NCI-H1048 (cell line): Measurements from ENCODE around the gene SLC25A33.
"Not testable (repeated sequence)": the region's sequence is repeated elsewhere in the genome, so short reads cannot be mapped to it uniquely, and the experiment has no call there.

Experiments
- DNase-seq: peaks from one replicate; lab custom pipeline; 2025; lab: John Stamatoyannopoulos, UW

SLC25A33 gene, protein sequence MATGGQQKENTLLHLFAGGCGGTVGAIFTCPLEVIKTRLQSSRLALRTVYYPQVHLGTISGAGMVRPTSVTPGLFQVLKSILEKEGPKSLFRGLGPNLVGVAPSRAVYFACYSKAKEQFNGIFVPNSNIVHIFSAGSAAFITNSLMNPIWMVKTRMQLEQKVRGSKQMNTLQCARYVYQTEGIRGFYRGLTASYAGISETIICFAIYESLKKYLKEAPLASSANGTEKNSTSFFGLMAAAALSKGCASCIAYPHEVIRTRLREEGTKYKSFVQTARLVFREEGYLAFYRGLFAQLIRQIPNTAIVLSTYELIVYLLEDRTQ

DNA sequence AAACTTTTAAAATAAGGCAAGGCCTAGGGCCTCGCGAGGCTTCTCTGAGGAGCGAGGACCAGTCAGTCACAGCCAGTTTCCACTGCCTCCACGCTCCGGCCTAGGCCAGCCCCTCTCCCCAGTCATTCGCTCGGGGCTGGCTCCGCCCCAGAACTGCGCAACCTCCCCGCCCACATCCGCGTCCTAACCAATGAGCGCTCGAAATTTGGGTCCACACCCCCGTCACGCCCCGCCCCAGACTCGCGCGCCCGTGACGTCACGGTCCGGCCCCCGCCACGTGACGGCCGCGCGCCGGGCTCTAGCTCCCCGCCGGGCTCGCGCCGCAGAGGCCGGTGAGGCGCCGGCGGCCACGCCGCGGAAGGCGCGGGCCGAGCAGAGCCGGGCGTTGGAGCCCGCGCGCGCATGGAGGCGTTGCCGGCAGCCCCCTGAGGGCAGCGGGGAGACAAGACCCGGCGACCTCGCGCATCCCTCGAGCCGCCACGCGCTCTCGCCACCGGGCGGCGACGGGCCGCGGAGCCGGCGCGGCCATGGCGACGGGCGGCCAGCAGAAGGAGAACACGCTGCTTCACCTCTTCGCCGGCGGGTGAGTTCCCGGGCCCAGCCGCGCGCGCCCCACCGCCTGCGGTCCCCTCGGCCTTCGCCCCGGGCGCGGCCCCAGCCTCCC is at the start of gene SLC25A33:
TSS of gene SLC25A33 (plus strand) at position 301 of the 664 bp plus-strand sequence. CDS start at position 528, 227 bp downstream.
- DNase-seq = peak; percentile 90

DNA sequence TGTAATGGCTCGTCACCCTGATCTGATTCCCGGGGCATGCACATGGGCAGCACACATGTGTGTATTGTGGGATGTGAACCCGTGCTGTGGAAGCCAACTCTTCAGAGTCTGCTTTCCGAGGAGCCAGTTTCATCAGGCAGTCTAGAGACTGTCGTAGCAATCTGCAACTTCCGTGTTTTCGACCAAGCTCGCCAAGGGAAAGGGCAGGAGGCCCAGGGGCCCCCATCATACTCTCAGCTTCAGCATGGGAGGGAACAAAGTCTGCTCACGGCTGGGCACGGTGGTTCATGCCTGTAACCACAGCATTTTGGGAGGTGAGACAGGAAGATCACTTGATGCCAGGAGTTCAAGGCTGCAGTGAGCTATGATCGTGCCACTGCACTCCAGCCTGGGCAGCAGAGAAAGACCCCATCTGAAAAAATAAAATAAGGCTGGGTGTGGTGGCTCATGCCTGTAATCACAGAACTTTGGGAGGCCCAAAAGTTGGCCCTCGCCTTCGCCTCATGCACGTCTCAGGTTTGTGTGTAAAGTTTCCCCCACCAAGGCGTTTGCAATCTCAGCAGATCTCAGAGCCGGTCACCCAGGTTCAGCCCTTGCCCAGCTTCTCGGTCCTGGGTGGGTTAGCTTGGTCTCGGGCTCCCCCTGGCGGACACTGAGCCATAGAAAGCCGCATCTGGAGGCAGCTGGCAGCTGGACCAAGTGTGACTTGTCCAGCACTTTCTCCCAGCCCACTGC is 48.5 kb upstream of the SLC25A33 start:
- peak; percentile 36 for DNase-seq

DNA sequence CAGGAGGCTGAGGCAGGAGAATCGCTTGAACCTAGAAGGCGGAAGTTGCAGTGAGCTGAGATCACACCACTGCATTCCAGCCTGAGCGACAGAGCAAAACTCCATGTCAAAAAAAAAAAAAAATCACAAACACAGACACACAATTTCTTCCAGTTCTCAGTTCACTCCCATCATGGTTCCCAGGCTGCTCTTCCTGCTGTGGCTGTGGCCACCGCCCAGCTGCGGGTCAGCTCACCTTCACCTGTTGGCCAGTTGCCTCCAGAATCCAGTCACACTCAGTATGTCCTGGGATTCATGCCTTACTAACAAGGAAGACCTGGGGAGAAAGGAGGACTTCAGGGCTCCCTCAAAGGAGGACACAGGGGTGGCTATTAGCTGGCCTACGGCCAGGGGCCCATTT is 45.9 kb upstream of the SLC25A33 start:
- no peak for DNase-seq

DNA sequence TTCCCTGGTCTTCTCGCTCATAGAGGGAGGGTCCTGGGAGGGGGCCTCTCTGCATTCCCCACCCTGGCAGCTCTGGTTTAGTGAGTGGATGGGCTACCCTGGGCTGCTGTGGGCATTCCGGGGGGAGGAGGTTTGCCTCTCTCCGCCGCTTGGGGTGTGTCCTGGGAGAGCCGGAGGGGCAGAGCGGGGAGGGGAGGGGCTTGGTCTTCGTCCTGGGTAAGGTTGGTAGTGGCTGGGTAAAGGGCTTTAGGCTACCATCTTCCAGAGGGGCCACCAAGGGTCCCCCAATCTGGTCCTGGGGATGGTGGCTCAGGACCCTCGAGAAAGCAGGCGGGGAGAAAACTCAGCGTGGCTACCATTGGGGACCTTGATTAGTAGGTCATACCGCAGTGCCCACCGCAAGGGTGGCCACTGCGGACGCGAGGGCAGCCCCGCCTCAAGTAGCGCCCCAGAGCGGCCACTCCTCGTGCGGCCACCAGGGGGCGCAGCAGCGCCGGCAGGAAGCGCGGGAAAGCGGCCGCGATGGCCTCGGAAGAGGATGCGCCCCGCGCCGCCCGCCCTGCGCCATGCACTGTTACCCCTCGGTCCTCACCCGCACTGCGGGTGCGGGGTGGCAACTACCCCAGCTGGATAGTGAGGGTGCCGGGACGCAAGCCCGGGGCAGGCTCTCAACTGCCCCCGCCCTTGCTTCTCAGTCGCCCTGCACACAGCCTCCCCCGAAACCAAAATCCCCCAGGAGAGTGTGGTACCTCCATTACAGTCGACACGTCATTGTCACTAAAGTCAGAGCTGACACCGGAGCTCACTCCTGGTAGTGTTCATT is 44.1 kb upstream of the SLC25A33 start:
- peak; percentile 30 for DNase-seq

DNA sequence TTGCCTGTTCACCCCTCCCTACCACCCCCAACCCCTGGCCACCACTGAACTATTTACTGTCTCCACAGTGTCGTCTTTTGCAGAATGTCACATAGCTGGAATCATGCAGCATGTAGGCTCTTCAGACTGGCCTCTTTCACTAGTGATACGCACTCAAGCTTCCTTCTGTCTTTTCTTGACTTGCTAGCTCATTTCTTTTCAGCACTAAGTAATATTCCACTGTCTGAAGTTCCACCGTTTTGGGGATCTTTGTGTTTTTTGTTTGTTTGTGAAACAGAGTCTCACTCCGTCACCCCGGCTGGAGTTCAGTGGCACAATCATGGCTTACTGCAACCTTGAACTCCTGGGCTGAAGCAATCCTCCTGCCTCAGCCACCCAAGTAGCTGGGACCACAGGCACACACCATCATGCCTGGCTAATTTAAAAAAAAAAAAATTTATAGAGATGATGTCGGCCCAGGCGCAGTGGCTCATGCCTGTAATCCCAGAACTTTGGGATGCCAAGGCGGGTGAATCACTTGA is 43.4 kb upstream of the SLC25A33 start:
- no peak for DNase-seq

DNA sequence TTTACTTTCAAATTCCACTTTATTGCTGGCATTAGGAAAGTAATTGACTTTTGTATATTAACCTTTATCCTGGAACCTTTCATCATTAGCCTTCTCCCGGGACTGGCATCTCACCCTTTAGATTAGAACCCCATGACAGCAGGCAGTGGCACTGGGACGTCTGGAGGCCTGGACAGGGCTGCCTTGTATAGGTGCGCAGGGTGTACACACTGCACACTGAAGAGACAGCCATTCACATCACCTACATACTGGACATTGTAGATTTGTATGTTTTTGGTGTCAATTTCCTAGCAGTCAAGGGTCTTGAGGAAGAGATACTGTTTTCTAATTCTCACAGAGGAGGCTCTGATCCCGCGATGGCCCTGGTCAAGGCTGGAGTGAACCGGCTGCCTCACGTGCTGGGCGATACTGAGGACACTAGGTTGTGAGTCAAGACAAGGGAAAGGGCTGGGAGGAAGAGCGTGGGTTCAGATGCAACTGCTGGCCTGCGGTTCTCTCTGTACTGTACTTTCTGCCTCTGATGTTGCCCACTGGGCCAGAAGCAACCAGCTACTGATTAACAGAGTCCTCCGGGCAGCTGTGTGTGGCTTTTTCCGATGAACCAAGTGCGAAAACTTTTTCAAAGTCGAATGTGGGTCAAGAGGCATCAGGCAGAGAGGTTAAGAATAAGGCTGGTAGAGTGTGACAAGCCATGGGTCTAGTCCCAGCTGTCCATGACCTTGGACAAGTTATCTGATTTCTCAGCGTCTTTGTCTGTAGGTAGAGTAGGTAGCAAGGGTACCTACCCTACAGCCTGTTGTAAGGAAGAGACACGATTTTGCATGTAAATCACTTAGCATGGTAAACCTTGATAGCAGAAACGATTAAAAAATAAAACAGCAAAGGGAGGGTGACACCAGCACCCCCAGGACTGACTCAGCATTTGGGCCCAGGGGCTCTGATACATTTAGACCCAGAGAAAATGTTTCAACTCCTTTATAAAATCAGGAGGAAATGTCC is 38.2 kb upstream of the SLC25A33 start:
- no peak for DNase-seq

DNA sequence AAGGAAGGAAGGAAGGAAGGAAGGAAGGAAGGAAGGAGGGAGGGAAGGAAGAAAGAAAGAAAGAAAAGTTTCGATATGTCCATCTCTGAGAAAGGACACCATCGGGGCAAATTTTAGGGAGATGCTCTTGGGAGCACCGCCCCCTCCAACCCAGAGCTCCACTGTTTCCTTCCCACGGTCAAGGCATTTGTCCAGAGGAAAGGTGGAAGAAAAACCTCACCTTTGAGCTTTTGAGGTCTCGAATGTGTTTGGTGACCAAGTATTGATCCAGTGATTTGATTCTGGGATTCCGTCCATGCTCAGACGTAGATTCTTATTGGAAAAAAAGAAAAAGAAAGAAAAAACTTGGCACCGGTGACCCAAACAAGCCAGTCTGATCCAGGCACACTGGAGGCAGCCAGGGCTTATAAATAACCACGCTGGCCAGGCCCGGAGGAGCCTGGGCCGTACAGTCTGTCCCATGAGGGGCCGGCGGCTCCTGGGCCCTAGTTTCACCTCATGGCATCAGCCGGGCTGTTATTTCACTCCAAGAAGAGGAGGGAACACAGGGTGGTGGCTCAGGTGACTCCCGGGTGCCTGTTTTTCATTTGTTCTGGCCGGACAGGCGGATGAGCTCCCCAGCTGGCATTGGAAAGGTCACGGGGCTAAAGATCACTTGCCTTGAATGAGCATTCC is 36.1 kb upstream of the SLC25A33 start:
- DNase-seq = no peak

DNA sequence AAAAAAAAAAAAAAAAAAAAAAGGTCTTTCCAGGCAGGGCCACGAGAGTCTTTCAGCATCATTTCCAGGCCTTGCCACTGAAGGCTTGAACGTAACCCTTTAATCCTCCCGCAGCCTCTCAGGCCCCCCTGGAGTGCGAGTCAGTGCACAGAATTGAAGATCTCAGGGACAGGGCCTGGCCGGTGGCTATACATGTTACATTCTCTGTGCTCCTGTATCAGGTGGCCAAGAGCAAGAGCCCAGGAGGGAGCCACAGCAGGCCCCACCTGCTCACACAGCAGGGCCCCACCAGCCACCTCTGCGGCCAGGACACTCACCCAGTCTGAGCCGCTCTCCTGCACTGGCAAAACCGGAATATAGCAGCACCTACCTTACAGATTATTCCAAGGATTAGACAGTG is 34.1 kb upstream of the SLC25A33 start:
- DNase-seq = no peak

DNA sequence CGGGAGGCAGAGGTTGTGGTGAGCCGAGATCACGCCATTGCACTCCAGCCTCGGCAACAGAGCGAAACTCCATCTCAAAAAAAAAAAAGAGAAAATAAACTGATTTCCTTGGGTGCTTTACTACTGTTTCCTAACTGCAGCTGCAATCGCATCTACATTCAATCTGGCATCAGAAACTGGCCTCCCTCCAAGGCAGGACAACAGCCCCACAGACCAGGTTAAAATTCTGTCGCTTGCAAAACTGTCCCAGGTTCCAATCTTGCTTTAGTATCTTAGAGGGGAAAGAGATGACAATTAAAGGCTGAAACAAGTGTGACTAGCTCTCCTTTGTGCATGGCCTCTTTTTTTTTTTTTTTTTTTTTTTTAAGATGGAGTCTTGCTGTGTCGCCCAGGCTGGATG is 32.4 kb upstream of the SLC25A33 start:
- no peak for DNase-seq

DNA sequence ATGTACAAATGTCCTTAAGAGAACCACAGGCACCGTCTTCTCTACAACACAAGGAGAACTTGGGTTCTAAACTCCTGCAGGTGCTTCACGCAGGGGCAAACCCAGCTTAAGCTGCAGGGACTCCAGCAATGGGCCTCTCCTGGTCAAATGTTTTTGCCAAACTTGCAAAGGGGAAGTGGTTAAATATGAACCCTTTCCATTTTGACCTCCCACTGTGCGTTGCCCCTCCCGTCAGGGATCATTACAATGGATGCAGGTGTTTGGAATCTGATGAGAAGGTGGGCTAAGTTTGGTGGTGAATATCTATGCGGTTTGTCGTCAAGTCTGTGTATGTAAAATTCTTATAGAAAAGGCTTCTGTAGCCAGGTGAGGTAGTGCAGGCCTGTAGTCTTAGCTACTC is 29.1 kb upstream of the SLC25A33 start:
- no peak for DNase-seq

DNA sequence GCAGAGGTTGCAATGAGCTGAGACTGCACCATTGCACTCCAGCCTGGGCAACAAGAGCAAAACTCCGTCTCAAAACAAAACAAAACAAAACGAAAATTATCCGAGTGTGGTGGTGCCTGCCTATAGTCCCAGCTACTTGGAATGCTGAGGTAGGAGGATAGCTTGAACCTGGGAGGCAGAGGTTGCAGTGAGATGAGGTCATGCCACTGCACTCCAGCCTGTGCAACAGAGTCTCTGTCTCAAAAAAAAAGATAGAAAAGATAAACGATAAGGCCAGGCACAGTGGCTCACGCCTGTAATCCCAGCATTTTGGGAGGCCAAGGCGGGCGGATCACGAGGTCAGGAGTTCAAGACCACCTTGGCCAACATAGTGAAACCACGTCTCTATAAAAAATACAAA is 23.7 kb upstream of the SLC25A33 start:
- not testable (repeated sequence) for DNase-seq

DNA sequence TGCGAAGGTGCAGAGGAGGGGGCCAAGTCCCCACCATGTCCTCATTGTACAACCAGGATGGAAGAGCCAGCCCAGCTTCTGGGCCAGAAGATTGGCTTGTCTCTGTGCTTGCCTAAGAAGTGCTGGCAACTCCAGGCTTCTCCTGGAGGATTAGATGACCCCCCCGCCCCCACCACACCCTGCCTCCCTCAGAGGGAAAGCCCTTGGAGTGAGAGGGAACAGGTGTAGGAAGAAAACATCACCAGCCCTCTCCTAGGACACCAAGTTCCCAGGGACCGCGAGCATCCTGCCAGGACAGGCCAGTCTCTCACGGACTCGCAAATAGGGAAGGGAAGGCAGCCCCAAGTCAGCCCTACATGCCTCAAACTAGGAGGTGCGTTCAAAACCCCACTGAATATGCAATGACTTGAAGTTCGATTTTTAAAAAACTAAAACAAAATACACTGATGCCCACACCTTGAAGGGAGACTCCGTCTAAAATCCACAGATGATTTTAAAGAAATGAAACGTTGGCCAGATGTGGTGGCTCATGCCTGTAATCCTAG is 20.7 kb upstream of the SLC25A33 start:
- no peak for DNase-seq

DNA sequence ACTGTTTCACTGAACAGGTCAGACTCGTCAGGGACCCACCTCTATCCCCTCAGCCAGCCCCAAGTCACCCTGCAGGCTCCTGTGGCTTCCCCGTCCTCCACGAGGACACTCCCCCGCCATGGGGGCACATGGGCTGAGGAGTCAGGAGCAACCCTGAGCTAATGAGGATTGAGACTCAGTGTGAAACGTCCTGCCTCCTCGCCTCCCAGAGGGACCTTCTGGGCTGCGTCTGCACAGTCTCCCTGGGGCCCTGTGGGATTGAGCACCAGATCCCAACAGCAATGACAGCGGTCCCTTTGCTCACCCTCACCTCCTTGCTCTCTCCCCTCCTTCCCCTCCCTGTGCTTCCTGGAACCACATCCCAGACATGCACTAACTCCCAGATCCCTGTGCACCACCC is 18.9 kb upstream of the SLC25A33 start:
- DNase-seq = no peak

DNA sequence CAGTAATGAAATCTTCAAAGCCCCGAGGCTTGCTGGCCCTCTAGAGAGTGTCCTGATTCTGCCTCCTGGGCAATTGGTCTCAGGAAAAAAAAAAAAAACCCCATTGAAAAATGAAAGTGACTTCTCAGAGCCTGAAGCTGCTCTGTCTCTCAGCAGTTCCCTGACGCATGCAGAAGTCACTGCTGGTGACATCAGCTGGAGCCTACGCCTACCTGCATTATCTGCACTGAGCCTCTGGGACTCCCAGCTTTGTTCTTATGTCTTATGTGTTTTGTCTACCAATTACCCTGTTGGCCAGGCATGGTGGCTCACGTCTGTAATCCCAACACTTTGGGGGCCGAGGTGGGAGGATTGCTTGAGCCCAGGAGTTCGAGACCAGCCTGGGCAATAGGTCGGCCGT is 10.1 kb upstream of the SLC25A33 start:
- no peak for DNase-seq

DNA sequence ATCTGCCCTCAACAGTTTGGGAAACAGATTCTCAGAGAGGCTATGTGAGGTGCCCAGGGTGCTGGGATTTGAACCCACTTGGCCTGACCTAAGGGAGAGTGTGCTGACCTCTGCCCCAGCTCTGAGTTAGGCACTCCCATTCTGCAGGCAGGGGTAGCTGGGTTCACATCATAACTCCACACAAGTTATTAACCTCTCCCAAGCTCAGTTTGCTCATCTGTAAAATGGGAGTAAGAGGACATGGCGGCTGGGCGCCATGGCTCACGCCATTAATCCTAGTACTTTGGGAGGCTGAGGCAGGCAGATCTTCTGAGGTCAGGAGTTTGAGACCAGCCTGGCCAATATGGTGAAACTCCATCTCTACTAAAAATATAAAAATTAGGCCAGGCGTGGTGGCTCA is 8.9 kb upstream of the SLC25A33 start:
- no peak for DNase-seq

DNA sequence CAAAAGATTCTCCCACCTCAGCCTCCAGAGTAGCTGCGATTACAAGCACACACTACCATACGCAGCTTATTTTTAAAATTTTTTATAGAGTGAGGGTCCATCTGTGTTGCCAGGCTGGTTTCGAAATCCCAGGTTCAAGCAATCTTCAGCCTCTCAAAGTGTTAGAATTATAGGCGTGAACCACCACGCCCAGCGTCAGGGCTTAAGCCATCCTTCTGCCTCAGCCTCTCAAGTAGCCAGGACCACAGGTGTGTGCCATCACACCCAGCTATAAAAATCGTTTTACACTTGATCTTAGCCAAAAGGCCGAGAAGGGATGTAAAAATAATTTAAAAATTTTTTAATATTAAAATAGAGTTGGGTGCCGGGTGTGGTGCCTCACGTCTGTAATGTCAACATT is 4.3 kb upstream of the SLC25A33 start:
- DNase-seq = no peak

DNA sequence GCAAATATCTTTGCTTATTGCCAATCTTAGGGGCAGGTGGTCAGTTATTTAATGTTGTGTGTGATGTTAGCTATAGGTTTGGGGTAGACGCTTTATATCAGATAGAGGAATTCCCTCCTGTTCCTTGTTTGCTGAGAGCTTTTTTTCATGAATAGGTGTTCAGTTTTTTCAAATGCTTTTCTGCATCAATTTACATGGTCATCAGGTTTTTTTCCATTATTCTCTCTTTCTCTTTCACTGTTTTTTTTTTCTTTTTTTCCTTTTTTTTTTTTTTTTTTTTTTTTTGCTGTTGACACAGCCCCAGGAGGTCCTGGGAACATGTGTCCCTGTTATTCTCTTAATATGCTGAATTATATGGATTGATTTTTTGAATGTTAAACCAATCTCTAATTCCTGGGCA is 3.0 kb upstream of the SLC25A33 start:
- no peak for DNase-seq

DNA sequence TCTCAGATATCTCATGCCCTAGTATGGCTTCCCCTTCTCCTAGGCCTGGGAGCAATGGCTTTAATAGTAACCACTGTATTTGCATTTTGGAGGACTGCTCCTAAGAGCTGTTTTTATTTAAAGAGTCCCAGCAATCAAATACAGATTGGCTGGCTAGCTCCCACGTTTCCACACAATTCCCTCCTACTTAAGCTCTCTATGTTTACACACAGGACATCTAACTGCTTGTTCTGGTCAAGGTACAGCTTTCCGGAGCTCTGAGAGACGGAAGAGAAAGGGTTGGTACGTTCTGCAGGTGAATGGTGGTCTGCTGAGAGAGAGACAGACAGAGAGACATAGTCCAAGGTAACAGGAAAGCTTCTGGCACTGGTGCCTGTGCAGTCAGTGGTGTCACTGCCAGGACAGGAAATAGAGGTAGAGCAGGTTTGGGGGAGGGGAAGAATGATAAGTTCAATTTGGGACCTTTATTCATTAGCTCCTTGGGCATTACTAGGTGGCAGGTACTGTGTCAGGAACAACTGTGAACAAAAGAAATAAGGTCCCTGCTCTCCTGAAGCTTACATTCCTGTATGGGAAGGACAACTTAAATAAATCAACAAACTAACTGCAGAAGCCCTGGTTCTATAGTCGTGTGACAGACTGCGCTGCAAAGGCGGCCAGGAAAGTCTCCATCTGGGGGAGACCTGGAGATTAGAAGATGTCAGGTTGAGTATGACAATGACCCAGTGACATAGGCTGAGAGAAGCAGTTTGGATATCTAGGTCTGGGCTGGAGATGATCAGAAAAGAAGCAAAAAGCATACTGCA is 1.2 kb upstream of the SLC25A33 start:
- peak; percentile 49 for DNase-seq

DNA sequence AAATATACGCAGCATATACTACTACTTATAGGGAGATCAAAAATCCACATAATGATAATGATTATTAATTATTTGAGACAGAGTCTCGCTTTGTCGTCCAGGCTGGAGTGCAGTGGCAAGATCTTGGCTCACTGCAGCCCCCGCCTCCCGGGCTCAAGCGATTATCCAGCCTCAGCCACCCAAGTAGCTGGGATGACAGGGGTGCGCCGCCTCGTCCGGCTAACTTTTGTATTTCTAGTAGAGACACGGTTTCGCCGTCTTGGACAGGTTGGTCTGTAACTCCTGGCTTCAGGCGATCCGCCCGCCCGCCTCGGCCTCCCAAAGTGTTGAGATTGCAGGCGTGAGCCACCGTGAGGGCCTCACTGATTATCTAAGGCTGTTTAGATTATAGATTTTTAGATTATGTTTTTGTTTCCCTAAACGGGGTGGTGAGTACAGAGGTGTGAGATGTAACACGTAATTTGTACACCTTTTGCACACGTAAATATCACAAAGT is 548 bp upstream of the SLC25A33 start:
- no peak for DNase-seq
